Lower leg skin (tissue), 3 donors: Measurements from ENCODE around the gene BRD1.

Source experiments
- CTCF ChIP-seq, 3 donors: fragments of 450-650 bp; IDR thresholded peaks; one replicate each; pipeline ENCODE4 v1.5.1; 2016; ENCODE audit warnings: antibody characterized with exemption in 3 of 3, mild to moderate bottlenecking in 3 of 3, moderate library complexity in 2 of 3
- POLR2A ChIP-seq, 2 donors: fragments of 450-650 bp; IDR thresholded peaks; one replicate each; pipeline ENCODE4 v1.6.1; 2016 to 2017; ENCODE audit warnings: antibody characterized with exemption in 2 of 2, mild to moderate bottlenecking in 1 of 2, moderate library complexity in 1 of 2

- no peak for TF ChIP-seq CTCF (IDR thresholded peaks at IDR 0.05)
- TF ChIP-seq POLR2A (IDR thresholded peaks at IDR 0.05) = no peak
Measured at GRCh38 chr22:49781289-49781782, 46.3 kb downstream of the BRD1 start.
